Testis (tissue), 2 donors: ENCODE data around the gene PCNX3.

Experiments
- POLR2A ChIP-seq: fragments of 450-650 bp; IDR thresholded peaks from one replicate; pipeline ENCODE4 v1.6.1; 2017; ENCODE audit warnings: antibody characterized with exemption, mild to moderate bottlenecking, moderate library complexity
- TF ChIP-seq, protein P1 (sequence below), 3 experiments: fragments of 450-650 bp in 2 of 3; fragments of 200-600 bp in 1 of 3; sonication (generic) in 1 of 3; IDR thresholded peaks; one replicate each; pipeline ENCODE4 v1.5.1; 2016 to 2019; ENCODE audit warnings: antibody characterized with exemption in 3 of 3, mild to moderate bottlenecking in 2 of 3, moderate library complexity in 1 of 3

DNA sequence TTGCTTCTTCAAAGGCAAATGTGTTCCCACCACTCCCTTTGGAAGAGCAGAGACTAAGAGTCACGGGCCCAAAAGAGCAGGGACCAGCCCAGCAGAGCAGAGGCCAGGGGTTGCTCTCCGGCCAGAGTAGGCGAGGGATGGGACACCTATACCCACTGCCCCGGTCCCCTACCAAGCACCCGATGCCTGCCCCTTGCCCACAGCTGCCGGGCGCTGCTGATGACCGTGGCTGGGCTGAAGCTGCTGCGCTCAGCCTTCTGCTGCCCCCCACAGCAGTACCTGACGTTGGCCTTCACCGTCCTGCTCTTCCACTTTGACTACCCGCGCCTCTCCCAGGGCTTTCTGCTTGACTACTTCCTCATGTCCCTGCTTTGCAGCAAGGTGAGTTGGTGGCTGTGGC, 11.6 kb downstream of the PCNX3 start:
- TF ChIP-seq, protein P1, sequence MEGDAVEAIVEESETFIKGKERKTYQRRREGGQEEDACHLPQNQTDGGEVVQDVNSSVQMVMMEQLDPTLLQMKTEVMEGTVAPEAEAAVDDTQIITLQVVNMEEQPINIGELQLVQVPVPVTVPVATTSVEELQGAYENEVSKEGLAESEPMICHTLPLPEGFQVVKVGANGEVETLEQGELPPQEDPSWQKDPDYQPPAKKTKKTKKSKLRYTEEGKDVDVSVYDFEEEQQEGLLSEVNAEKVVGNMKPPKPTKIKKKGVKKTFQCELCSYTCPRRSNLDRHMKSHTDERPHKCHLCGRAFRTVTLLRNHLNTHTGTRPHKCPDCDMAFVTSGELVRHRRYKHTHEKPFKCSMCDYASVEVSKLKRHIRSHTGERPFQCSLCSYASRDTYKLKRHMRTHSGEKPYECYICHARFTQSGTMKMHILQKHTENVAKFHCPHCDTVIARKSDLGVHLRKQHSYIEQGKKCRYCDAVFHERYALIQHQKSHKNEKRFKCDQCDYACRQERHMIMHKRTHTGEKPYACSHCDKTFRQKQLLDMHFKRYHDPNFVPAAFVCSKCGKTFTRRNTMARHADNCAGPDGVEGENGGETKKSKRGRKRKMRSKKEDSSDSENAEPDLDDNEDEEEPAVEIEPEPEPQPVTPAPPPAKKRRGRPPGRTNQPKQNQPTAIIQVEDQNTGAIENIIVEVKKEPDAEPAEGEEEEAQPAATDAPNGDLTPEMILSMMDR (IDR thresholded peaks at IDR 0.05): no peak
- TF ChIP-seq POLR2A: no peak
